Measurements from ENCODE around the gene IRAG1. TPM values are rescaled to one million over a fixed set of nuclear protein-coding genes. Genes with fewer than 3 reads are reported as not detected.

IRAG1 gene, protein sequence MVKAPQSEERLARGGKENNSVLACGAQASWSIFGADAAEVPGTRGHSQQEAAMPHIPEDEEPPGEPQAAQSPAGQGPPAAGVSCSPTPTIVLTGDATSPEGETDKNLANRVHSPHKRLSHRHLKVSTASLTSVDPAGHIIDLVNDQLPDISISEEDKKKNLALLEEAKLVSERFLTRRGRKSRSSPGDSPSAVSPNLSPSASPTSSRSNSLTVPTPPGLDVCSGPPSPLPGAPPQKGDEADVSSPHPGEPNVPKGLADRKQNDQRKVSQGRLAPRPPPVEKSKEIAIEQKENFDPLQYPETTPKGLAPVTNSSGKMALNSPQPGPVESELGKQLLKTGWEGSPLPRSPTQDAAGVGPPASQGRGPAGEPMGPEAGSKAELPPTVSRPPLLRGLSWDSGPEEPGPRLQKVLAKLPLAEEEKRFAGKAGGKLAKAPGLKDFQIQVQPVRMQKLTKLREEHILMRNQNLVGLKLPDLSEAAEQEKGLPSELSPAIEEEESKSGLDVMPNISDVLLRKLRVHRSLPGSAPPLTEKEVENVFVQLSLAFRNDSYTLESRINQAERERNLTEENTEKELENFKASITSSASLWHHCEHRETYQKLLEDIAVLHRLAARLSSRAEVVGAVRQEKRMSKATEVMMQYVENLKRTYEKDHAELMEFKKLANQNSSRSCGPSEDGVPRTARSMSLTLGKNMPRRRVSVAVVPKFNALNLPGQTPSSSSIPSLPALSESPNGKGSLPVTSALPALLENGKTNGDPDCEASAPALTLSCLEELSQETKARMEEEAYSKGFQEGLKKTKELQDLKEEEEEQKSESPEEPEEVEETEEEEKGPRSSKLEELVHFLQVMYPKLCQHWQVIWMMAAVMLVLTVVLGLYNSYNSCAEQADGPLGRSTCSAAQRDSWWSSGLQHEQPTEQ
- 0.43 TPM for polyA plus RNA-seq (2012; ENCODE audit: insufficient read depth, insufficient read length, low read depth)

DNA sequence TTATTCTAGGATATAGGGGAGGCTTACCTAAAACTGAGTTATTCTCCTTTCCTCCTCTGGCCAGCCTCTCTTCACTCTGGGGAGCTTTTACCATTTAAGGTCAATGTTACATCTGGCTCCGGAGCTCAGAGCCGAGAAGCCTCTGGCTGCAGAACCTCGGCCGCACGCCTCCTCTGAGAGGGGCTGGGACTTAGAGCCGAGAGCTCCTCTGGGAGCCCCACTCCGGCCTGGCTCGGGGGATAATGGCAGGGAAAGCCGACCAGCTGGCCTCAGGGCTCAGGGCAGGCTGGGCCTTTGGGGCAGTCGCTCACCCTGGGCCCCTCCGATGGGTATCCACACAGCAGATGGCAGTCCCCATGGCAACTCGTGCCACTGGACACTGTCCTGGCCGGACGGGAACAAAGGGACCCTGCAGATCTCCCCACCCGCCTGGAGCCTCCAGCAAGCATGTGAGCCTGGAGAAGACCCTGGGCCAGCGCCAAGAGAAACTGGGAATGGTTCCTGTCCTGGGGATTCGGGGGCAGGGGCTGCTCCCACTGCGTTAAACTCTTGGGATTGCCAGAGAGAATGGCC is at the start of gene IRAG1:
TSS of gene IRAG1 (minus strand) at position 247 of the 573 bp plus-strand sequence. CDS start at position 94, 153 bp downstream.
- Histone ChIP-seq H3K27me3 (no peaks in the 10 kb centered on the region), H3K4me1 (no peaks in the 10 kb centered on the region), H3K4me3 (ENCODE audit: low read depth, low read length) (peak within 1 kb of the TSS; percentile 10), H3K9me3 (no peaks in the 10 kb centered on the region), H3K36me3 (no peaks in the 10 kb centered on the region)
- peak; percentile 46 for DNase-seq
- TF ChIP-seq, protein P1, sequence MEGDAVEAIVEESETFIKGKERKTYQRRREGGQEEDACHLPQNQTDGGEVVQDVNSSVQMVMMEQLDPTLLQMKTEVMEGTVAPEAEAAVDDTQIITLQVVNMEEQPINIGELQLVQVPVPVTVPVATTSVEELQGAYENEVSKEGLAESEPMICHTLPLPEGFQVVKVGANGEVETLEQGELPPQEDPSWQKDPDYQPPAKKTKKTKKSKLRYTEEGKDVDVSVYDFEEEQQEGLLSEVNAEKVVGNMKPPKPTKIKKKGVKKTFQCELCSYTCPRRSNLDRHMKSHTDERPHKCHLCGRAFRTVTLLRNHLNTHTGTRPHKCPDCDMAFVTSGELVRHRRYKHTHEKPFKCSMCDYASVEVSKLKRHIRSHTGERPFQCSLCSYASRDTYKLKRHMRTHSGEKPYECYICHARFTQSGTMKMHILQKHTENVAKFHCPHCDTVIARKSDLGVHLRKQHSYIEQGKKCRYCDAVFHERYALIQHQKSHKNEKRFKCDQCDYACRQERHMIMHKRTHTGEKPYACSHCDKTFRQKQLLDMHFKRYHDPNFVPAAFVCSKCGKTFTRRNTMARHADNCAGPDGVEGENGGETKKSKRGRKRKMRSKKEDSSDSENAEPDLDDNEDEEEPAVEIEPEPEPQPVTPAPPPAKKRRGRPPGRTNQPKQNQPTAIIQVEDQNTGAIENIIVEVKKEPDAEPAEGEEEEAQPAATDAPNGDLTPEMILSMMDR (IDR thresholded peaks at IDR 0.05; ENCODE audit: low read depth, low read length): no peak

DNA sequence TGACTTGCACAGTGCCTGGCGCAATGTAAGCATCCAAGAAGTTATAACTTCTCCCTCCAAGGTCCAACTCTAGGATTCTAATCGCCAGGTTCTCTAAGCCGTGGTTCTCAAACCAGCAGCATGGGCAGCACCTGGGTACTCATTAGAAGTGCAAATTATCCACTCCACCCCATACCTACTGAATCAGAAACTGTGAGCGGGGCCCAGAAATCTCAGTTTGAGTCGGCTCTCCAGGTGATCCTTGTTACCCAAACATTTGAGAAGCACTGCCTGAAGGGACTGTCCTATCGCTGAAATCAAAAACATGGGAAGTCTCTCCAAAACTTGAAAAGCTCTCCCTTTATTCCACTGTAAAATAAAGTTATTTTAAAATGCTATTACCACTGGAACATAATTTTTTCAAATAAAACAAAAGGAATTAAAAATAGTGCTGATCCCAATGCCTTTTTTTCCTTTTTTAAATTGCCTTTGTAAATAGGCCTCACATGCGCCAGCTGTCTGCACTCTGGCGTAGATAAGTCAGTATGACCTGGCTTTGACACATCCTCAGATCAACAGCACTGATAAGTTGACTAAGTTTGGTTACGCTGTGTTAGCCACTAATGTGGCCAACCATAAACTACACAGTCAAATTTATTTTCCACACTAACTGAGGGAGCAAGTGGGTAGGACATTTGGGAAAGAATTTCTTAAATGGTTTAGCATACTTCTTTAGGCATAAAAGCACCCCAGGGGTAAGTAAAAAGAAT is 49.1 kb upstream of the IRAG1 start:
- Histone ChIP-seq H3K27me3 (no peaks in the 10 kb centered on the region), H3K4me3 (ENCODE audit: low read depth, low read length) (no peak overlapping the region), H3K9me3 (no peaks in the 10 kb centered on the region), H3K4me1 (0 out of 2 replicates have a peak, but pooled peaks cover 5% of the 10 kb centered on the region), H3K36me3 (no peaks in the 10 kb centered on the region)
- TF ChIP-seq, protein P1 (IDR thresholded peaks at IDR 0.05; ENCODE audit: low read depth, low read length): no peak
- peak; percentile 22 for DNase-seq

DNA sequence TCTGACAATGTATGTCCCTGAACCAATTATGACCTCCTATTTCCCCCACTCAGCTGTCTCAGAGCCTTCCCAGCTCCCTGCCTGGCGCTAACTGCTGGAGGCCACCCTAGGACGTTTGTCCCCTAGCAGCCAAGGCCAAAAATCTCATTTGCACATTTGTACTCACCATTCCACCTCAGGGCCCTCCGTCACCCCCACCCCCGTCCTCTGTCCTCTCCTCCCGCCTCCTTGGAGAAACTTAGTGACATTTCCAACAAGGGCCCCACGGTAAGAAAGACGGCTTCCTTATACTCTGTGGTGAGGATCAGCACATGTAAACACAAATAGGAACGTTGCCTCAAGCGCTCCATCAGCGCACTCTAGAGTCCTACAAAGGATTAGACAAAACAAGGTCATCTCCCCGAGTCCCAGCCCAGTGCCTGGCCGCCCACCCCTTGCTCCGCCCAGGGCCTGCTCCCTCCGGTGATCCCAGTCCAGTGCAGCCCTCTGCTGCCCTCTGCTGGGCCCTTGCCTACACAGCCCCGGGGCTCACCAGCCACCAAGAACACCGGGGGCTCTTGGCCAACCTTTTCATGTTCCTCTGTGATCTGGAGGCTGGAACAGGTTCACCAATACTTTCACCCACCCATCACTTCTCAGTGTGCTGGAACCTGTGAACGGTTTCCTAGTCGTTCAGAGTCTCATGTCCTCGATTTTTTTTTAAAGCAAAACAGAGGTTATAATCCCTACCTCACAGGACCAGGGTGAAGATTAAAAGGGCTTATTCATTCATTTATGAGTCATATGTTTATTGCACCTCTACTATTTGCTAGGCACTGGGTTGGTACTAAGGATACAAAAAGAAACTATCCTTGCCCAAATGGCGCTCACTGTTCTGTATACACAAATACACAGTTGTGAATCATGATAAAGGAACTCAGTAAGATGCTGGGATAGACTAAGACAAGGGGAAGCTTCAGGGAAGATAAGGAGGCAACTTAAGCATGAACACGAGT is 42.2 kb upstream of the IRAG1 start:
- H3K4me1 ChIP-seq: no peaks in the 10 kb centered on the region
- H3K27me3 ChIP-seq: no peaks in the 10 kb centered on the region
- peak; percentile 90 for DNase-seq
- peak overlapping the region; percentile 41 for H3K4me3 ChIP-seq (ENCODE audit: low read depth, low read length)
- no peaks in the 10 kb centered on the region for H3K36me3 ChIP-seq
- TF ChIP-seq, protein P1 (IDR thresholded peaks at IDR 0.05; ENCODE audit: low read depth, low read length): peak; percentile 79
- no peaks in the 10 kb centered on the region for H3K9me3 ChIP-seq

DNA sequence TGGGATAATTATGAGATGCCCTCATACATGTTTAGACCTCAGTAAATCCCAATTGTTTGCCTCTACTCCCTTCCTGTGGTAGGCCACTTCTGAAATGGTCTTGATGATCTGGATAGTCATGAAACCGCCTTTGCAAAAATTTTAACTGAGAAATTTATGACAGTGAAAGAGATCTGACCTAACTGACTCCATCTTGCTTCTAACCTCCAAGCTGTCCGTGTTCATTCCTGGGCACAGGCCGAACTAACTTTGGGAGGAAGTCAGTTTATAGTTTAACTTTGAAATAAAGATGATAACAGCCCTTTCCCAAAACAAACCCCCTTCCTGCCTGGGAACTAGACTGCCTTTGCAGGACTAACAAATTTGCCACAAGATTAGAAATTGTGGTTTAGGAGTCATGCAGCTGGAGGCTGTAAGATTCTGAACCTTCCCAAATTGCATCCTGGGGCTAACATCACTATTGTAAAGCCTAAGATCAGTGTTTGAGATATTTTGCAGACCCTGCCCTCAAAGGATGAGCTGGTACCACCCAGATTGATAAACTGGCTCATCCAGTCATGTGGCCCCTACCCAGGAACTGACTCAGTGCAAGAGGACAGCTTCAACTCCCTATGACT is 37.6 kb upstream of the IRAG1 start:
- H3K27me3 ChIP-seq: no peaks in the 10 kb centered on the region
- H3K4me3 ChIP-seq (ENCODE audit: low read depth, low read length): no peak overlapping the region
- no peaks in the 10 kb centered on the region for H3K36me3 ChIP-seq
- TF ChIP-seq, protein P1 (IDR thresholded peaks at IDR 0.05; ENCODE audit: low read depth, low read length): no peak
- no peaks in the 10 kb centered on the region for H3K9me3 ChIP-seq
- H3K4me1 ChIP-seq: no peaks in the 10 kb centered on the region
- no peak for DNase-seq
